Uterus (tissue), 4 donors: ENCODE measurements around the gene NRL. TPM values are rescaled to one million over a fixed set of nuclear protein-coding genes. Genes with fewer than 3 reads are reported as not detected.

Experiments
- DNase-seq, 2 donors: peaks; one replicate each; pipeline ENCODE4 v3.0.0-alpha.2; 2019 to 2020
- H3K27ac ChIP-seq, 2 donors: fragments of 200-600 bp; sonication (generic); 1 replicate in 1 of 2; 2 replicates in 1 of 2; pipeline ENCODE4 v1.5.1; 2016 to 2018
- H3K27me3 ChIP-seq, 2 donors: fragments of 200-600 bp; sonication (generic); one replicate each; pipeline ENCODE4 v1.5.1; 2018 to 2019; ENCODE audit warnings: control low read depth in 1 of 2
- H3K36me3 ChIP-seq, 2 donors: fragments of 200-600 bp; sonication (generic); one replicate each; pipeline ENCODE4 v1.5.1; 2019; ENCODE audit warnings: control low read depth in 1 of 2
- H3K4me1 ChIP-seq, 2 donors: fragments of 200-600 bp; sonication (generic); one replicate each; pipeline ENCODE4 v1.5.1; 2018 to 2019; ENCODE audit warnings: control low read depth in 1 of 2
- H3K4me3 ChIP-seq, 2 donors: fragments of 200-600 bp; sonication (generic); 1 replicate in 1 of 2; 2 replicates in 1 of 2; pipeline ENCODE4 v1.5.1; 2018 to 2019; ENCODE audit warnings: mild to moderate bottlenecking in 1 of 2
- H3K9me3 ChIP-seq, 2 donors: fragments of 200-600 bp; sonication (generic); one replicate each; pipeline ENCODE4 v1.5.1; 2019; ENCODE audit warnings: control low read depth in 1 of 2
- POLR2A ChIP-seq, 2 donors: fragments of 450-650 bp; IDR thresholded peaks; one replicate each; pipeline ENCODE4 v1.6.1; 2016; ENCODE audit warnings: antibody characterized with exemption in 2 of 2, mild to moderate bottlenecking in 1 of 2, moderate library complexity in 1 of 2
- intact Hi-C: fragments of 100-400 bp; cut with DNase I; formaldehyde crosslinking; loops from one replicate; pipeline ENCODE4 v1.15.1; 2023; ENCODE audit warnings: low total_unique reads
- total RNA-seq, 4 donors: library from RNA; depleted of rRNA in 3 of 4; stranded (reverse); fragments of >200 nt in 3 of 4; gene quantifications; one replicate each; pipeline versions ENCODE4 v1.1.0 to v1.2.4, GENCODE V29; 2014 to 2023
- TF ChIP-seq, protein P1 (sequence below), 4 experiments: fragments of 200-600 bp in 2 of 4; fragments of 450-650 bp in 2 of 4; sonication (generic) in 2 of 4; IDR thresholded peaks; one replicate each; pipeline ENCODE4 v1.5.1; 2016 to 2019; ENCODE audit warnings: antibody characterized with exemption in 4 of 4, mild to moderate bottlenecking in 2 of 4, moderate library complexity in 1 of 4
- donor health status: DM: yes; HTN: yes; CAD: no.

Gene NRL
- total RNA-seq, 4 donors from 2014 or later = 1.2 to 1.8 (median 1.3) TPM; not detected in 1

DNA sequence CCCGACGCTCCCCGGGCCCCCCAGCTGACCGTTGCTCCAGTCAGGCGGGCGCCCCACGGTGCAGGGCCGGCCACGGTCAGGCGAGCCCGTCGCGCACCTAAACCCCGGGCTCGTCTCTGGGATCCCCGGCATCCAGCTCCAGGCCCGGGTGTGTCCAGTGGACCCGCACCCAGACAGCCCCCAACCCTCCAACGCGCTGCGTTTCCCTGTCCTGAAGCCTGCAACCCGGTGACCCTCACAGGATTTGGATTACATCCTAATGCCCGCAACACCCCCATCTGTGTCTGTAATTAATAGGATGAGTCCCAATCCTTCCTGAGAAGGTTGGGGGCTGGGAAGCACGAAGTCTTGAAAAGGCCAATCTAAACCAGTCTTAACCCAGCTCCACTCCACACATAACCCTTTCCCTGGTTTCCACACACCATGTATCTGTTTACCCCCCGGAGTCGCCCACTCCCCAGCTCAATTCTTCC is 33.0 kb downstream of the NRL start:
- H3K27ac ChIP-seq = peak overlapping the region in 1 of 2 donors; percentile 0
- no peak for TF ChIP-seq POLR2A (IDR thresholded peaks at IDR 0.05)
- TF ChIP-seq, protein P1, sequence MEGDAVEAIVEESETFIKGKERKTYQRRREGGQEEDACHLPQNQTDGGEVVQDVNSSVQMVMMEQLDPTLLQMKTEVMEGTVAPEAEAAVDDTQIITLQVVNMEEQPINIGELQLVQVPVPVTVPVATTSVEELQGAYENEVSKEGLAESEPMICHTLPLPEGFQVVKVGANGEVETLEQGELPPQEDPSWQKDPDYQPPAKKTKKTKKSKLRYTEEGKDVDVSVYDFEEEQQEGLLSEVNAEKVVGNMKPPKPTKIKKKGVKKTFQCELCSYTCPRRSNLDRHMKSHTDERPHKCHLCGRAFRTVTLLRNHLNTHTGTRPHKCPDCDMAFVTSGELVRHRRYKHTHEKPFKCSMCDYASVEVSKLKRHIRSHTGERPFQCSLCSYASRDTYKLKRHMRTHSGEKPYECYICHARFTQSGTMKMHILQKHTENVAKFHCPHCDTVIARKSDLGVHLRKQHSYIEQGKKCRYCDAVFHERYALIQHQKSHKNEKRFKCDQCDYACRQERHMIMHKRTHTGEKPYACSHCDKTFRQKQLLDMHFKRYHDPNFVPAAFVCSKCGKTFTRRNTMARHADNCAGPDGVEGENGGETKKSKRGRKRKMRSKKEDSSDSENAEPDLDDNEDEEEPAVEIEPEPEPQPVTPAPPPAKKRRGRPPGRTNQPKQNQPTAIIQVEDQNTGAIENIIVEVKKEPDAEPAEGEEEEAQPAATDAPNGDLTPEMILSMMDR (IDR thresholded peaks at IDR 0.05) = no peak
- no peak for DNase-seq
- no peaks in the 10 kb centered on the region for H3K9me3 ChIP-seq
- H3K36me3 ChIP-seq = no peaks in the 10 kb centered on the region
- no peaks in the 10 kb centered on the region for H3K4me1 ChIP-seq
- no peaks in the 10 kb centered on the region for H3K27me3 ChIP-seq
- intact Hi-C loops = no loop called here
- peak overlapping the region; percentile 13 to 41 for H3K4me3 ChIP-seq

DNA sequence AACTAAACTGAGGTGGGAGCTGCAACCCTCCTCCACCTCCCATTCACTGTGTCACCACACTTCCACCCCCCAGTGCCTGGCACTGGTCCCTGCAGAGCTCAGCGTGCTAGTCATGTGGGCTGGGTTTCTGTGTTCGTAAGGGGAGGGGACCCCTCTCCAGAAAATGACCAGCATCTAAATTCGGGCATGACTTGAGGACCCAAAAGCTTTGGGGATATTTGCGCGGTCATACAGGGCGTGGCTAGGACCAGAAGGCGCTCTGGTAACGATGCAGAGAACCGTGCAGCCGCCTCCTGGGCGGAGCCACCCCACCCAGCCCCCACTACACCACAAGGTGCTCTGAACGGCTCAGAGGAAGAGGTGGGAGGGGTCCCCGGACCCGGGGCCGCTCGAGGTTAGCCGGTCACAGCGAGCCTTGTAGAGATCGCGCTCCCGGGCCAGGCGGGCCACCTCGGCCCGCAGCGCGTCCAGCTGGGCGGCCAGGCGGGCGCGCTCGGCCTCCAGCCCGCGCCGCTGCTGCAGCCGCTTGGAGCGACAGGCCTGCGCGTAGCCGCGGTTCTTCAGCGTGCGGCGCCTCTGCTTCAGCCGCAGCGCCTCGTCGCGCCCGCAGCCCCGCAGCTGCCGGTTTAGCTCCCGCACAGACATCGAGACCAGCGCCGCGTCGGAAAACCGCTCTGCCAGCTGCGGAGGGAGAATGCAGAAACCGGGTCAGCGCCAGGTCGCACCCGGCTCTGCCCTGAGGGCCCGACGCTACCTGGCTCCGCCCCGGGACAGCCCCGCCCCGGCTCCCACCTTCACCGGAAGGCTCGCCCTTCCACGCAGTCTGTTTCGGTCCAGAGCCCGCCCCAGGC is 33.6 kb downstream of the NRL start:
- DNase-seq = peak; percentile 28 to 32
- Histone ChIP-seq H3K4me1 (no peaks in the 10 kb centered on the region), H3K4me3 (peak overlapping the region; percentile 13 to 41), H3K27ac (peak overlapping the region in 1 of 2 donors; percentile 0), H3K27me3 (no peaks in the 10 kb centered on the region), H3K36me3 (no peaks in the 10 kb centered on the region), H3K9me3 (no peaks in the 10 kb centered on the region)
- intact Hi-C loops = no loop called here
- TF ChIP-seq, protein P1 (IDR thresholded peaks at IDR 0.05) = no peak
- no peak for TF ChIP-seq POLR2A (IDR thresholded peaks at IDR 0.05)

DNA sequence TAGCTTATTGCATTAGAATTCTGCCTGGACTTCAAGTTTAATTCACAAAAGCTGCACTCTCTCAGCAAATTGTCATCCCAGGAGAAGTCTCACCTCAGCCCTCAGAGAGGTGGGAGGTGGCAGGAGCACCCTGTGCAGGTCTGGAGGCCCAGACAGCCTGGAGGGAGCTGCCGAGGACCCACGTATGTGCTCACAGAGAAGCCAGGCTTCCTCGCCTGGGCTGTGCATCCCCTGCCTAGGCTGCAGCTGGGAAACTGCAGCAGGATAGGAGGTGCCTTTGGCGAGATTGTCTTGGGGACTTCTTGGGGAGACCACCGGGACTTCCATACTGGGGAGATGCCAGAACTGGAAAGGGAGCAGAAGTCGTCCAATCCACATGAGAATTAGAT is 34.6 kb downstream of the NRL start:
- H3K27ac ChIP-seq = no peak overlapping the region
- no peaks in the 10 kb centered on the region for H3K9me3 ChIP-seq
- TF ChIP-seq POLR2A (IDR thresholded peaks at IDR 0.05) = no peak
- TF ChIP-seq, protein P1 (IDR thresholded peaks at IDR 0.05) = no peak
- intact Hi-C loops = no loop called here
- H3K36me3 ChIP-seq = no peaks in the 10 kb centered on the region
- H3K4me3 ChIP-seq = no peak overlapping the region
- no peaks in the 10 kb centered on the region for H3K27me3 ChIP-seq
- H3K4me1 ChIP-seq = no peaks in the 10 kb centered on the region
- no peak for DNase-seq

DNA sequence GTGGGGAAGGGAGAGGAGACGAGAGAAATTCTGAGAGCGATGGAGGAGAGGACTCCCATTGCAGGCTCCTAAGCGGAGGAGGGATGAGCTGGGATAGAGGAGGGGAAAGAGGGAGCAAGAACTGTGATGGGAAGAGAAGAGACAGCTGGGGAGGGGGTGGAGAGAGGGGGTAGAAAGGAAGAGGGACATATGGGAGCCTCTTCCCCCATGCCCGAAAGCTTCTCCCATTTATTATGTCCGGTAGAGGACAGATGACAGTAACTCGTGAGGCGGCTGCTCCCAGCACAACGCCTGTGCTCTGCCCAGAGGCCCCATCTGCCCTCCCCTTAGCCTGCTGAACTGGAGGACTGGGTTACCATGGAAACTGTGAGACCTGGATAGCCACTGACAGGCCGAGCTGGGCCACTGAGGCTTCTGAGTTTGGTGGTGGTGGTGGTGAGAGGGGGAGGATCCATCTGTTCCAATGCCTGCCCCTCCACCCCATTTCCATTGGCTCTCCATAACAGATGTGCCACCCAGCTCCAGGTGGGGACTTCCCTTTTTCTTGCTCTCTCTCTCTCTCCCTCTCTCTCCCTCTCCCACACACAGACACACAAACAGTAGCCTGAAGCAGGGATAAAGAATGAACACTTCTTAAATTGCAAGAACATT is 35.1 kb downstream of the NRL start:
- DNase-seq = no peak
- no peaks in the 10 kb centered on the region for H3K27me3 ChIP-seq
- no peaks in the 10 kb centered on the region for H3K4me1 ChIP-seq
- TF ChIP-seq, protein P1 (IDR thresholded peaks at IDR 0.05) = no peak
- TF ChIP-seq POLR2A (IDR thresholded peaks at IDR 0.05) = no peak
- no peak overlapping the region for H3K27ac ChIP-seq
- no peaks in the 10 kb centered on the region for H3K36me3 ChIP-seq
- intact Hi-C loops = no loop called here
- no peak overlapping the region for H3K4me3 ChIP-seq
- H3K9me3 ChIP-seq = no peaks in the 10 kb centered on the region

DNA sequence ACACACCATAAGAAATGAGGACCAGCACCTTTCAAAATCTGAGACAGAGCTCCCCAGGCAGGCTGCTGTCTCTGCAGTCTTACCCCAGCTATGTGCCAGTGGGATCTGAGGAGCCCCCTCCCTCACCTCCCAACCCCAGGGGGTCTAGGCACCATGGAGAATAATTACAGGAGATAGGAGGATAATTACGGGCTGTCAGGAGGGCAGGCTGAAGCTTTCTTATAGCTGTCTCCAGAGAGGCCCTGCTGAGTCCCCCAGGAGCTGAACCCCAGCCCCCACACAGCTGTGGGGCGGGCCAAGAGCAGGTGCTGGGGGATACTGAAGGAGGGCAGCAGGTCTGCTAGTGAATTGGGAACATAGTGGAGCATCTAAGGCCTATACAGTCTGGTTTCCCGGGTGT is 36.6 kb downstream of the NRL start:
- DNase-seq = no peak
- intact Hi-C loops = no loop called here

More for the DNA sequence above, 36.6 kb downstream of the NRL start:
- Histone ChIP-seq H3K27ac (no peak overlapping the region), H3K27me3 (no peaks in the 10 kb centered on the region), H3K9me3 (no peaks in the 10 kb centered on the region), H3K36me3 (no peaks in the 10 kb centered on the region), H3K4me1 (no peaks in the 10 kb centered on the region), H3K4me3 (no peak overlapping the region)
- no peak for TF ChIP-seq POLR2A (IDR thresholded peaks at IDR 0.05)
- TF ChIP-seq, protein P1 (IDR thresholded peaks at IDR 0.05) = no peak
